Daoy (cell line): ENCODE data around the gene DNHD1. TPM values are rescaled to one million over a fixed set of nuclear protein-coding genes. Genes with fewer than 3 reads are reported as not detected.

Source experiments
- DNase-seq: peaks from one replicate; pipeline ENCODE4 v3.0.0-alpha.2; 2015; ENCODE audit warnings: low read depth
- total RNA-seq: library from RNA; depleted of rRNA; stranded (reverse); fragments of >200 nt; shearing (Covaris generic); gene quantifications from 2 replicates; pipeline ENCODE4 v1.2.3, GENCODE V29; 2014

Gene DNHD1
- total RNA-seq, 1 experiment from 2014 or later = 4.2 TPM

DNA sequence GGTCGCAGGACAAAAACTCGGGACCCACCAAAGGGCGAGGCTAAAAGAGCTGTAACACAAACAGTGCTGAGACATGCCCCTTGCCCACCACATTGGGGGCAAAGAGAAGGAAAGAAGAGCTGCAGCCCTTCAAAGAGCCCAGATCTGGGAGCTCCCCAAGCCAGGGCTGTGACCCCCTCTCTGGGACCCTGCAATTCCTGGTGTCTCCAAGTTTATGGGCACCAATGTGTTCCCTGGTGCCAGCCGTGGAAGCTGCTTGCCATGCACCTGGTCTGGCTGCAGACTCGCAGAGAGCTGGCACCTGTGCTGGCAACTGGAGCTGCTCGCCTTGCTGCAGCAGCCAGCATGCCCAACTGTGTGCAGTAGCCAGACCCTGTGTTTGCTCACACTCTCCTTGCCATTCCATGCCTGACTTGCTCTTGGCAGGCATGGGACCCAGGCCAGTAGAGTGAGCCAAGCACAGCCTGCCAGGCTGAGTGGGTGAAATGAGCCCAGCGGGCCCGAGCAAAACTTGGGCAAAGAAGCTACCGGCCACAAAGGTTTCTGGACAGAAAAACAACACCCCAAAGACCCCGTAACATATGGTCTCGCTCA lies 90.4 kb downstream of the DNHD1 start:
- DNase-seq = no peak

DNA sequence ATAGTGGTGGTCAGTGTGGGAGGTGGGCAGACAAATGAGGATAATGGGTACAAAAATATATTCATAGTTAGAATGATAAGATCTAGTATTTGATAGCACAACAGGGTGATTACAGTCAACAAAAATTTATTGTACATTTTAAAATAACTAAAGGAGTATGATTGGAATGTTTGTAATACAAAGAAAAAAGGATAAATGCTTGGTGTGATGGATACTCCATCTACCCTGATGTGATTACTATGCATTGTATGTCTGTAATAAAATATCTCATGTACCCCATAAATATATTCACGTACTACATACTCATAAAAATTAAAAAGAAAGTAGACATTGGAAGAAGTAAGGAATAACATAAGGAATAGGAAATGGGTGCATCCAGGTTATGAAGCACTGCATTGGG lies 90.9 kb downstream of the DNHD1 start:
- DNase-seq = no peak

DNA sequence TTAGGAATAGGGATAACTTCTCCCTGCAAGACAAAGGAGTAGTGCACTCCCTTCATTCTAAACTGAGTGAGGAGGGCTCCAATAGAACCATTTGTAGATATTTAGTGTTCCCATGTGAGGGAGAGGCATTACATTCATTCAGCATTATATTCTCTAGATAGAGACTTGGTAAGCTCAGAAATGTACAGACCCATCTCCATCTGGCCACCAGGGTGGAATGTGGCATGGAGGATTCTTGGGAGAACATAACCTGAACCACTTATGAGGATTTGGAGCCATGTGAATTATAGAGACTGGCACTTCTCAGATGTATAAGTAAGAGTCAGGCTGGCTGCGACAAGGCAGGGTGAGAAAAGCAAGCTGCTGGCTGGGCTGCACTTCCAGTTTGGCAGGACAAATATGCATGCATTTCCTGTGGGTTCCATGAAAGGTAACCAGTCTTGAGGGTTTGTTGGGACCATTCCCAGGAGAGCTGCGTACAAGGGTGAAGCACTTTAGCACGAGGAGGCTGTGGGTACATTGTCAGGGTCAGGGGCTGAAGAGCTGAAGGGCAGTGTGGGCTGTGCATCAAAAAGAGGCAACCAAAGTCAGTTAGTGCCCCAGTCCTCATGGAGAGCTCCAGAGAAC lies 97.2 kb downstream of the DNHD1 start:
- no peak for DNase-seq

DNA sequence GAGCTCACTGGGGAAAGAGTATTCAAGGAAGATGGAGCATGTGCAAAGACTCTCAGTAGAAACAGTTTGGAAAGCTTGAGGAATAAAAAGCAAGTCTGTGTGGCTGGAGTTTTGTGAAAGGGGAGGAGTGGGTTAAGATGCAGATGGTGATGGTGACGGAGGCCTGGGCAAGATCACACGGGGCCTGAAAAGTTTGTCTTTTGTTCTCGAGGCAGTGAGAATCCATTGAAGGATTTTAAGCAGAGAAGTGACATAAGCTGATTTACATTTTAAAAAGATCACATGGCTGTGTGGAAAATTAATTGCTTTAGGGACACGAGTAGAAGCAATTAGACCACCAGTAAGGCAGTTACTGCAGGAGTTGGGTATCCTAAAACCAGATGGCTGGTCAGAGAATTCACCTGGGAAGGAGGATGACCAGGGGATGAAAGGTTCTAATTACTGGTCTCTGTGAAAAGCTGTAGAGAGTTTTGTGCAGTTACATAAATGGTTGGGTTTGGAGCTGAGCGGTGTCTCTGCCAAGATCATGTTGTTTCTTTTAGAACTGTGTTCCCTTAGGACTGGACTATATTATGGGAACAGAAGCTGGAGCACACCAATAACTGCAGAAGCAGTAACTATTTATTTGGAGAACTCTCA lies 99.3 kb downstream of the DNHD1 start:
- no peak for DNase-seq

DNA sequence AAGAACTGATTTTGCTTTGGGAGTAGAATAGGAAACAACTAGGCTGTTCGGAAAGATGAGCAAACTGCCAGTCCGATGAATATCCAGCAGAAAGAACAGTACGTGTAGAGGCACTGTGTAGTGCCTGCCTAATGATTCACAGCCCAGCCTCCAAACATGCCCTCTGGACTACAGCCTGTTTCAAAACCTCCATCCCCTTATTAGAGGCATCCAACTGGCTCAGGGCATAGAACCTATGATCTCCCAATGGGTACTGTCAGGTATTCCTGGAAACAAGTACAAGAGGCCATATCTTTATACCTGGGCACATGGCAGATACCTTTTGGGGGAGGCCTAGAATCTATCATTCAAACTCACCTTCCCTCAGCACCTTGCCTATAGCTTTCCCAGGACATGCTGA lies 101.5 kb downstream of the DNHD1 start:
- no peak for DNase-seq

DNA sequence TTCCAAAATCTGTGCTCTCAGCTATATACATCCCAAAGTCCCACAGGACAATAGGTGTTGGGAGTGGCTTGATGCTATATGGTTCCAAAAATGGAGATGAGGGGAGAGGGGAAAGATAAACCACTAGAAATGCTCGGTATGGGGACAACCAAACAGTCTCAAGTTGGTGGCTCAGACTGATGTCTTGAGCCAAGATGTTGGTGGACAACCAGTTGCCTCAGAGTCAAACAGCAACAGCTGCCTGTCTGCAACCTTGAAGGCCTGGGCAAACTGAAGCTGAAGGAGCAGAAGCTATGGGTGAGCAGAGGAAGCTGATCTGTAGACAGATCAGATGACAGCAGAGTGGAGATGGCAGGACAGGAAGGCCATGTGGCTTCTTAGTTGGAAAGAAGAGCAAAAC lies 102.4 kb downstream of the DNHD1 start:
- DNase-seq = no peak

DNA sequence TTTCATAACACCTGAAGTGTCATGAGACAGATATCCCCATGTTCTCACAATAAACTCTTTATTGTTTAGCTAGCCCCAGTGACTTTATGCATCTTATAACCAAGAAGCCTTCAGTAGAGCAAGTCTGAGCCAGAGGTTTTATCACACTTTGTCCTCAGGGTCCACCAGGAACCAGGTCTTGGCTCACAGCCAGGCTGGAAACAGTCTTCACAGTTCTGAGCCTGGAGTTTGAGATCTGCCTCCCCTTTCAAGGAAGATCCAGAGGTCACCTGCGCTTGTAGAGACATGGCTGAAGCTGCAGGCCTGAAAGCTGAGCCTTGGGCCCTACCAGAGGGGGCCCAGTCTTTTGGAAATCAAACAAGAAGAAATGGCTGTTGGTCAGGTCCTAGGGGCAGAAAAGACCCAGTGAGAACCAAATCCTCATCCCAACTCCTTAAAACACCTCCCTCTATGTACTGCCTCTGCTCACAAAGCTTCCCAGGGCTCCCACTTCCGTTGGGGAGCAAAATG lies 102.9 kb downstream of the DNHD1 start:
- DNase-seq = no peak

DNA sequence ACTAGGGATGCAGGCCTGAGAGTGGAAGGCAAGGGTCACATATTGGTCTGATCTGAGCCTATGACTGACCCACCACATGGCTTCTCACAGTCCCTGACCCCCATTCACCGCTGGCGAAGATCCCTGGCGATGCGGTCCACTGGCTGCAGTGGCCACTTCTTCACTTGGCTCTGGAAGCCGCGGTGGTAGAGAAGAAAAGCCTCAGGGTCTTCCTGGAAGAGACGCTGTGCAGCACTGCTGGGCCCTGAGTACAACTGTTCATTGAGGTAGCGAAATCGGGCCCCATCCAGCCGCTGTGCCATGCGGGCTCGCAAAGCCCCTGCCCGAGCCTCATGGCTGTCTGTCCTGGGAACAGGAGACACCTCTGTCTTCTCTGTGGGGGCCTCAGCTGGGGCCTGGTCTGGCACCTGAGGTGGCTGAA lies 104.0 kb downstream of the DNHD1 start:
- DNase-seq = no peak

DNA sequence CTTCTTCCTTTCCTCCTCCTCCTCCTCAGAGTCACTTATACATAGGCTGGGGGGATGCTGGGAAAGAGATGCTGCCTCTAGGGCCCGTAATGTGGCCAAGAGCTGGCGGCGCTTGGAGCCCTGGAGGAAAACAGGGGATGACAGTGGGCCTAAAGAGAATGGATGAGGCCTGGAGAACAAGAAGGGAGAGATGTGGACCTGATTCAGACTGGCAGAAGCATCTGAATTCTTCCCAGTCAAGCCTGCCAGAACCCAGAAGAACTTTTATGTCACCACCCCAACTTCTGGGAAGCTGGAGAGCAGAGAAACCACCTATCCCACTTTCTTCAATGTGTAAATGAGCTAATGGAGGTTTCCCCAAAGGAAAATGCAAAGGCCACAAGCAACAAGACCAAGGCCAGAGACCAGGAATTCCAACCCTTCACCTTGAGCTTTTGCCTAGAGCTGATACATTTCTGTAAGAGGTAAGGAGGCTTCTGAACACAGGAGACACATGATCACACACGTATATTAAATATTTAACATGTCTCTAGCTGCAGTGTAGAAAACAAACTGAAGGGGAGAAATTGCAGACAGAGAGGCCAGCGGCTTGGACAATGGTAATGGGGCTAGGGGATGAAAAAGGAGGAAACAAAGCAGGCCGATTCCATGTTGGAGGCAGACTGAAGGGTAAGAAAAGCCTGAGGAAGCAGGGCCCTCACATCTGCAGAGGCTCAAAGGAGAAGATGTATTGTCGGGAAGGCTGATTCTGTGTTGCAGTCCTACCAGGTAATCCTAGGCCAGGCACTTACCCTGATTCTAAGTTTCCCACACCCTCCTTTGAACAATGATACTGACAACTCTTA lies 105.2 kb downstream of the DNHD1 start:
- no peak for DNase-seq

DNA sequence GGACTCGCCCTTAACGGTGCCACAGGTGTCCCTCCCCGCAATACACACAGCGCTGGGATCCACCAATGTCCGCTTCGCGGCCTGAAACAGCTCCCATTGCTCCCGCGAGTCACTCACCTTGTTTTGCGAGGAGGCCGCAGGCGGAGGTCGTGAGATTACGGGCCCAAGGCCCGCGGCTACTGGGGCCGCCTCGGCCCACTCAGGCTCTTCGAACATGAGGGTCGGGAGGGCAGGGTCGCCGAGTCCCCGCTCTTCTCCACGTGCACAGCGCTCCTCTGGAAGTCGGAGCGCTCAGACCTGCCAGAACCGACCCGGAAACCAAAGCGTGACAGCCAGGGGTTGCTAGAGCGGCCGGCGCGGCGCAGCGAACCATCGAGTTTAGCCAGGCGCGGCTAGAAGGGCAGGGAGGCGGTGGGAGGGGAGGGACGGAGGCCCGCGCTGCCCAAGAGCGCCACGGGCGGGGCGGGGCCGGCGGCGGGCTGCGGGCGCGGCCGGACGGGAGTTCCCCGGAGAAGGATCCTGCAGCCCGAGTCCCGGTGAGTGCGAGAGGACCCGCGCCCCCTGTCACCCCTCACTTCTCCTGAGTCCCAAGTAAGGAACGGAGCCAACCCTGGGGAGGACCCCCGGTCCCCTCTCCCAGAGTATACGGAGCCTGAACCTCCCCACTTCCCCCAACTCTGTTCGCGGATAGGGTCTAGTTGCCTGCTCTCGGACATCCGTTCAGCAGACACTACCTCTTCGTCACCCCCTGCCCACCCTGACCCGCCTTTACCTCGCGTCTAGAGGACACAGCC lies 106.4 kb downstream of the DNHD1 start, which contains the start of the genes ILK and RRP8:
ILK (plus strand) TSS at position 488 of the 794 bp plus-strand sequence. CDS start 498 bp downstream, outside the sequence.
RRP8 (minus strand) TSS at position 330 of the 794 bp plus-strand sequence; CDS start at position 216, 114 bp downstream.
- peak; percentile 95 for DNase-seq

DNA sequence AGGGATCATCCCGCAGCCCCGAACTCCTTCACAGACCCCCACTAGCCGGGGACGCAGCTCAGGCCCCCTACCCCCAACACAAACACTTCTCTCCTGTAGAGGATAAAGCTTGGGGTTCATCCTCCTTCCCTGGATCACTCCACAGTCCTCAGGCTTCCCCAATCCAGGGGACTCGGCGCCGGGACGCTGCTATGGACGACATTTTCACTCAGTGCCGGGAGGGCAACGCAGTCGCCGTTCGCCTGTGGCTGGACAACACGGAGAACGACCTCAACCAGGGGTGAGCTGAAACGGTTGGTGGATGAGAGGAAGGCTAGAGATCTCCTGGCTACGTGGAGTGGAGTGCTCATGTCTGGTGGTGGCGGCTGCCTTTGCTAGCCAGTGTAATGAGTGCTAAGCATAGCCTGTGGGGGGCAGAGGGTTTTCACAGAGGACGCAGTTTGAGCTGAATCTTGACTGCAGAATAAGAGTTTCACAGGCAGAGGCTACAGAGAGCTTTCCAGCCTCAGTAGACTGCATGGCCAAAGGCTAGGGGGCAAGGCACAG lies 107.1 kb downstream of the DNHD1 start:
- peak; percentile 50 for DNase-seq

DNA sequence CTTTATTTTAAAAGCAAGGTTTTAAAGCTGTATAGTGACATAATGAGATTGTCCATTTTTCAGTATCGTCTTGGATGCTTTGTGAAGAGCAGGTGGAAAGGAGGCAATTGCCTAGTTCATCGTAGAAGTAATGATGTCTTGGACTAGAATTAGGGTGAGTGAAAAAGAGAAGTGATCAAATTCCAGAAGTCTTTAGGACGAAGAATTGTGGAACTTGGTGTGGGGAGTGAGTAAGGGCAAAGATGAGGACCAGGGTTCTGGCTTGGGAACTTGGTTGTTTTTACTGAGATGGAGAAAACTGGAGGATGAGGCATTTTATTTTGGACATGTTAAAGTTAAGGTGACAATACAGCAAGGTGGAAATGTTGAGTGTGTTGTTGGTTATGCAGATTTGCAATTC lies 107.7 kb downstream of the DNHD1 start:
- DNase-seq = no peak

DNA sequence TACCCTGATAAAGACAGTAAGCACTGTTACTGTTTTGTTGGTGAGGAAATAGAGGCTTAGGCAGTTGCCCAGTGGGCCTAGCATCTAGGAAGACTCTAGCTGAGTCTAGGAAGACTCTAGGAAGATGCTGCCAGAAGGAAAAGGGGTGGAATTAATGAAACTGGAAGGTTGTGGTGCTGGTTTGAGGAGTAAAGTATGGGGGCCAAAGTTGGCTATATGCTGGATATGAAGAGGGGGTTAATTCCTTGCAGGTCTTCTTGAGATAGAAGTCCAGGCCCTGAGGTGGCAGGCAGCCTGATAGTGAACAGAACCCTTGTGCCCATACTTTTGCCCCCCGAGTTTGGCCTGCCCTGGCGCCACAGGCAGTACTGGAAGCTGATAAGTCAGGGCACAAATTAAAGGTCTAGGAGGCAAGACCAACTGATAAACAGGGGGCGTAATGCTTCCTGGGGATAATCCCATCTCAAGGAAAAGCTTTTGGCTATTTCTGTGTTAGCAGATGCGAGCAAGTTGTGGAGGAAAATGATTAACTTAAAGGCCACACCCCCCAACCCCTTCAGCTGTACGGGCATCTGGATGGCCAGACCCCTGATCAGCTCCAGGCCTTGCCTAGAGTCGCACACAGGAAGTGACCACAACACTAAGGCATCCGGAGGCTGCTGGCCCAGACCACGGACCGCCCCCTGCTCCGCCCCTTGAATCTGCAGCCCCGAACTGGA lies 109.5 kb downstream of the DNHD1 start:
- DNase-seq = peak; percentile 95

DNA sequence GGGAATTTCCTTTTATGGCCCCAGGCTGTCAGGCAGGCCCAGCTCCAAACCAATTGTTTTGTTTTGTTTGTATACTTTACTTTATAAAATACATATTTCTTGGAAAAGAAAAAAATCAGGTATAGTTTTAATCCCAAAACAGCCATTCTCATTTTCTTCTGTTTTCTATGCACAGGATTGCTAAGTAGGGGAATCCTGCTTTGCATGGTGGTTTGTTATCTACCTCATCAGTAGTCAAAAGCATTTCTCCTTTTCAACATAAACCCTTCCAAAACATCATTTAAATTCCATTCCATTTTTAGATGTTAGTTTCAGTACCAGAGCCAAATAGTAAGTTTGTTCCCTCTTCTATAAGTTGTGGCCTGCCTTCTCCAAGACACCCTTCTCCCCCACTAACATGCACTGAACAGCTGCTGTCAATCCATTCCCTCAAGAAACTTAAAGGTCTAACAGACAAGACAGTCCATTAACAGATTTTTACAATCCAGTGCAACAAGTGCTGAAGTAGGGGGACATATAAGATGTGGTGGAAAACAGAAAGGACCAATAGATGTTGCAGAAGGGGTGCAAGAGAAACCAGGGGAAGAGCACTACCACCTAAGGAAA lies 110.2 kb downstream of the DNHD1 start:
- no peak for DNase-seq

DNA sequence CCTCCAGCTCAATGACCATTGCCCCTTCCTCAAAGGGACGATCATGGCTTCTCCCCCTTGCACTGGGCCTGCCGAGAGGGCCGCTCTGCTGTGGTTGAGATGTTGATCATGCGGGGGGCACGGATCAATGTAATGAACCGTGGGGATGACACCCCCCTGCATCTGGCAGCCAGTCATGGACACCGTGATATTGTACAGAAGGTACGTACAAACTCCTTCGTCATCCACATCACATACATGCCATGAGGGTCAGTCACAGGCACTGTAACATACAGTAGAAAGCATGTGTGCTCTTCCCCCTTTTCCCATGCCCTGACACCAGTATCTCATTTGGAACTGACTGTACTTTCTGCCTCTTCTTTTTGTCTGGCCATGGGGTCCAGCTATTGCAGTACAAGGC lies 110.9 kb downstream of the DNHD1 start:
- no peak for DNase-seq

DNA sequence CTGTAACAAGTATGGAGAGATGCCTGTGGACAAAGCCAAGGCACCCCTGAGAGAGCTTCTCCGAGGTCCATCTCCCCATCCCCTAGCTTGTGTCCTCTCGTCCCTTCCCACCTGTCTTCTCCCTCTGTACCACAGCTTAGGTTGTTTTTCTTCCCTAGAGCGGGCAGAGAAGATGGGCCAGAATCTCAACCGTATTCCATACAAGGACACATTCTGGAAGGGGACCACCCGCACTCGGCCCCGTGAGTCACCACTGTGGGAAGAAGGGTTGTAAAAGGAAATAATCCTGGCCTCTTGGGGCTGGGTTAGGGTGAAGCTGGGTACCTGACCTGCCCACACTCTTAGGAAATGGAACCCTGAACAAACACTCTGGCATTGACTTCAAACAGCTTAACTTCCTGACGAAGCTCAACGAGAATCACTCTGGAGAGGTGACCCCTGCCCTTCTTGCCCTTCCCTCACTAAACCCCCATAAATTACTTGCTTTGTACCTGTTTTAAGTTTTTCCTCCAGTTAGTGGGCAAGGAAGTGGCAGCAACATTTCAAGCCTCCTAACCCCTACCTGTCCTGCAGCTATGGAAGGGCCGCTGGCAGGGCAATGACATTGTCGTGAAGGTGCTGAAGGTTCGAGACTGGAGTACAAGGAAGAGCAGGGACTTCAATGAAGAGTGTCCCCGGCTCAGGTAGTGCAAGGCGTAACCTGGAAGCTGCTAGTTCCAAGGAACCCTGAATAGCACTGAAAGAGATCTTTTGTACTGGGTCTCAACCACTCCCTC lies 111.8 kb downstream of the DNHD1 start:
- peak; percentile 51 for DNase-seq

DNA sequence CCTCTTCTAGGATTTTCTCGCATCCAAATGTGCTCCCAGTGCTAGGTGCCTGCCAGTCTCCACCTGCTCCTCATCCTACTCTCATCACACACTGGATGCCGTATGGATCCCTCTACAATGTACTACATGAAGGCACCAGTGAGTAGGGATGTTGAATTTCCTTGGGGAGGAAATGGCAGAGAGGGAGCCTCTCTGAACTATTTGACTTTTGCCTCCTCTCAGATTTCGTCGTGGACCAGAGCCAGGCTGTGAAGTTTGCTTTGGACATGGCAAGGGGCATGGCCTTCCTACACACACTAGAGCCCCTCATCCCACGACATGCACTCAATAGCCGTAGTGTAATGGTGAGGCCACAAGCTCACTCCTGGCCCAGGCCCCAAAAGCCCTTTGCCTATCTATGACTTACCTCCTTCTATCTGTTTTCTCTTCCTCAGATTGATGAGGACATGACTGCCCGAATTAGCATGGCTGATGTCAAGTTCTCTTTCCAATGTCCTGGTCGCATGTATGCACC lies 112.5 kb downstream of the DNHD1 start:
- DNase-seq = no peak

DNA sequence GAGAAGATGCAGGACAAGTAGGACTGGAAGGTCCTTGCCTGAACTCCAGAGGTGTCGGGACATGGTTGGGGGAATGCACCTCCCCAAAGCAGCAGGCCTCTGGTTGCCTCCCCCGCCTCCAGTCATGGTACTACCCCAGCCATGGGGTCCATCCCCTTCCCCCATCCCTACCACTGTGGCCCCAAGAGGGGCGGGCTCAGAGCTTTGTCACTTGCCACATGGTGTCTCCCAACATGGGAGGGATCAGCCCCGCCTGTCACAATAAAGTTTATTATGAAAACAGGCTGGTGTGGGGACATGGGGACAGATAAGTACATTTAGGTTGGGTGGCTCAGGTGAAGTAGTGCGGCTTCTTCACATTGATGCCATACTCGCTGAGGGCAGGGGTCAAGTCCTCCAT lies 113.5 kb downstream of the DNHD1 start:
- no peak for DNase-seq
